Aorta (tissue), 5 donors: ENCODE measurements around the gene COCH. TPM values are rescaled to one million over a fixed set of nuclear protein-coding genes. Genes with fewer than 3 reads are reported as not detected.
A peak's percentile ranks its signal among the peaks of the same experiment; 100 is the strongest.

ENCODE experiments used
- ATAC-seq: fragments of 200-7000 bp; cut with Tn5 transposase; one replicate; pipeline ENCODE4 v1.9.1; 2022; ENCODE audit warnings: moderate library complexity; ENCODE audit not compliant: low FRiP score
- DNase-seq, 2 donors: peaks; one replicate each; pipeline ENCODE4 v3.0.0-alpha.2; 2020
- H3K27ac ChIP-seq, 2 donors: one replicate each; pipeline ENCODE4 v1.5.1; 2013; ENCODE audit warnings: low read length in 2 of 2, mild to moderate bottlenecking in 2 of 2, moderate library complexity in 2 of 2, control low read depth in 1 of 2, inconsistent platforms in 1 of 2, low read depth in 1 of 2
- H3K27me3 ChIP-seq, 2 donors: one replicate each; pipeline ENCODE4 v1.6.1; 2013; ENCODE audit warnings: control low read depth in 1 of 2, low read length in 1 of 2, mild to moderate bottlenecking in 1 of 2, moderate library complexity in 1 of 2; ENCODE audit not compliant: insufficient read depth in 2 of 2, control insufficient read depth in 1 of 2
- H3K36me3 ChIP-seq, 2 donors: one replicate each; pipeline ENCODE4 v1.6.1; 2013; ENCODE audit warnings: control low read depth in 1 of 2, low read length in 1 of 2, mild to moderate bottlenecking in 1 of 2; ENCODE audit not compliant: insufficient read depth in 2 of 2, control insufficient read depth in 1 of 2
- H3K4me1 ChIP-seq, 2 donors: one replicate each; pipeline ENCODE4 v1.6.1; 2013; ENCODE audit warnings: low read length in 2 of 2, control low read depth in 1 of 2, mild to moderate bottlenecking in 1 of 2, moderate library complexity in 1 of 2; ENCODE audit not compliant: insufficient read depth in 2 of 2, control insufficient read depth in 1 of 2
- H3K4me3 ChIP-seq, 2 donors: one replicate each; pipeline ENCODE4 v1.5.1; 2013; ENCODE audit warnings: low read length in 2 of 2, control low read depth in 1 of 2, mild to moderate bottlenecking in 1 of 2
- H3K9me3 ChIP-seq: one replicate; pipeline ENCODE4 v1.6.1; 2013; ENCODE audit warnings: mild to moderate bottlenecking, low read length; ENCODE audit not compliant: control insufficient read depth
- WGBS, 2 donors: extraction: QIAGEN DNeasy Blood & Tissue Kit; methylation state at CpG; one replicate each; pipeline ENCODE4 v1.1.7; 2013; 5-methylcytosine and 5-hydroxymethylcytosine counted together
- intact Hi-C, 2 donors: fragments of 100-400 bp; cut with DNase I; formaldehyde crosslinking; loops; one replicate each; pipeline versions ENCODE4 v1.14.2 to v1.15.0; 2022
- polyA plus RNA-seq, 2 donors: library from polyadenylated mRNA; stranded (reverse); fragments of 200-250 nt; gene quantifications; one replicate each; pipeline ENCODE4 v1.2.3, GENCODE V29; 2013
- total RNA-seq, 2 donors: library from RNA; stranded (reverse); fragmentation: NEBNext Ultra II Directional; extraction: Animal tissue kit (Norgen Biotek cat#: 25700); gene quantifications; one replicate each; pipeline ENCODE4 v1.2.1, GENCODE V29; 2021
- donor health status: healthy with polysubstance abuse.
- donor health status: Bipolar disorder and iron deficiency.
- donor health status: DM: no; HTN: no; CAD: no.
- donor health status: DM: no; HTN: no; CAD: no.
- donor health status: DM: yes; HTN: yes; CAD: no.

The COCH gene
- total and polyA plus RNA-seq, 4 donors: 0.90 to 2.9 (median 1.6) TPM

DNA sequence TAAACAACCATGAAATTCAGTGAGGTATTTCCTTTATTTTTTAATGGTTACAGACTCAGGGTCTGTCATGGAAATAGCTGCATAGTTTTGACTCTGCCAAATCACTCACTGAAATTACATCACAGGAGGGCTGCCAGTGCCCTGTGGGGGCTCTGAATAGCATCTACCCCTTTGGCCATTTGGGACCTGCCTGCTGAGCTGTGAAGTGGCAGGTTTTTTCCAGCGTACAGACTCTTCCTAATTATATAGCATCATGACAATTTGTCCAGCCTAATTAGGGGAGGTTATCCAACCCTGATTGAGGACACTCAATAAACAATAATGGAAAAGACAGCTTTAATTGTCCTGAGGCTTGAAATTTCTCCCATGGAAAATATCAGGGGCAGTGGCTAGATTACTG, 1.8 kb upstream of the COCH start:
- Histone ChIP-seq H3K4me3 (no peak overlapping the region), H3K27ac (no peak overlapping the region), H3K9me3 (no peaks in the 10 kb centered on the region), H3K27me3 (peaks cover 0 to 4% of the 10 kb centered on the region in 2 donors), H3K4me1 (no peaks in the 10 kb centered on the region), H3K36me3 (no peaks in the 10 kb centered on the region)
- ATAC-seq (no peak), DNase-seq (no peak)
- 94 to 96% methylated on average over 1 of the region's 1 CpG for WGBS, 2 donors
- intact Hi-C loops: no loop called here

DNA sequence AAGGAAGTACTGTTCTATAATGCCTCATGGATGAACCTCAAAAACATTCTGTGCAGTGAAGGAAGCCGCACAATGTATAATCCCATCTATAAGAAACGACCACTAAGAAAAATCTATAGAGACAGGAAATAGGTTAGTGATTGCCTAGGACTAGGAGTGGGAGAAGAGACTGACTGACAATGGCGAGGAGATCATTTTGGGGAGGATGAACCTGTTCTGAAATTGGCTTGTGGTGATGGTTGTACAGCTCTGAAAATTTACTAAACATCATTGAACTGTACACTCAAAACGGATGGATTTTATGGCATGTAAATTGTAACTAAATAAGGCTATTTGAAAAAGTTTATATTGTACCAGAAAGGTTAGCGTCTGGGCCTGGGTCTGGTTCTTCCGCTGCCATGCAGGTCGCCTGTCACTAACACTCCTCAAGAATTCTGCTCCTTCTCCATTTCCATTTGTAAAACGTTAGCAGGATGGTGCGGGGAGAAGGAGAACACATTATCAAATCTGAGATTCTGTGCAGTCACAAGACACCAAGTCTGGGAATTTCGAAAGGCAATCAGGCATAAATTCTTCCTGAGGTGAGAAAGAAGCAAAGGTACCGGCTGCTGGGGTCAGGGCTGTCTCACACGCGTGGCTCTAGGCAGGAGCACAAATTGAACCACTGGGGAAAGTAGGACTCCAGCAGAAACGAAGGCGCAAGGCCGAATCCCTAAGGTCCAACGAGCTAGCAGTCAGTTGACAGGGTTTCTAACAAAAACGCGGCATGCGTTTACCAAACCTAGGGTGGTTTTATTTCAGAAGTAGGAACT, 845 bp upstream of the COCH start:
- no peaks in the 10 kb centered on the region for H3K36me3 ChIP-seq
- H3K27ac ChIP-seq: no peak overlapping the region
- no peaks in the 10 kb centered on the region for H3K9me3 ChIP-seq
- intact Hi-C loops: no loop called here
- ATAC-seq (no peak), DNase-seq (no peak)
- H3K4me1 ChIP-seq: no peaks in the 10 kb centered on the region
- H3K27me3 ChIP-seq: peaks cover 0 to 4% of the 10 kb centered on the region in 2 donors
- H3K4me3 ChIP-seq: no peak overlapping the region
- 81 to 83% methylated on average over 20 of the region's 20 CpGs for WGBS, 2 donors

GRCh38 chr14:30874999-30875787, 834 bp downstream of the COCH start:
- intact Hi-C loops: no loop called here
- Histone ChIP-seq H3K4me3 (peak overlapping the region; percentile 44 to 46), H3K9me3 (no peaks in the 10 kb centered on the region), H3K27me3 (peaks cover 0 to 4% of the 10 kb centered on the region in 2 donors), H3K27ac (no peak overlapping the region), H3K4me1 (no peaks in the 10 kb centered on the region), H3K36me3 (no peaks in the 10 kb centered on the region)
- DNase-seq (peak in 1 of 2 donors; percentile 70), ATAC-seq (peak; percentile 36)
- 2 to 3% methylated on average over 47 to 48 of the region's 48 CpGs for WGBS, 2 donors

DNA sequence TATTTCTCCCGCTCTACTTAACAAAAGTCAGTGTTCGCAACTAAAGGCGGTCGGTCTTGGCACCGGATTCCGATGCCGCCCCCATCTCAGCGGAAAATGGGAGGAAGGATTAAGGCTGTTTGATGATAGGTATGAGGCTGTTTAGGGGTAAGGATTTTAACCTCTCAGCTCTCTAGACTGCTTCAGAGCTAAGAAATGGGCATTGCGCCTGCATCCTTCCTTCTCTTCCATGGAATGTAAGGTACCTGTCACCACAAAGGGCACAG, 1.4 kb downstream of the COCH start:
- Histone ChIP-seq H3K36me3 (no peaks in the 10 kb centered on the region), H3K9me3 (no peaks in the 10 kb centered on the region), H3K4me3 (no peak overlapping the region), H3K4me1 (no peaks in the 10 kb centered on the region), H3K27me3 (peaks cover 0 to 4% of the 10 kb centered on the region in 2 donors), H3K27ac (no peak overlapping the region)
- 24% methylated on average over 9 of the region's 9 CpGs for WGBS, 2 donors
- no peak for ATAC-seq
- intact Hi-C loops: no loop called here
- no peak for DNase-seq

DNA sequence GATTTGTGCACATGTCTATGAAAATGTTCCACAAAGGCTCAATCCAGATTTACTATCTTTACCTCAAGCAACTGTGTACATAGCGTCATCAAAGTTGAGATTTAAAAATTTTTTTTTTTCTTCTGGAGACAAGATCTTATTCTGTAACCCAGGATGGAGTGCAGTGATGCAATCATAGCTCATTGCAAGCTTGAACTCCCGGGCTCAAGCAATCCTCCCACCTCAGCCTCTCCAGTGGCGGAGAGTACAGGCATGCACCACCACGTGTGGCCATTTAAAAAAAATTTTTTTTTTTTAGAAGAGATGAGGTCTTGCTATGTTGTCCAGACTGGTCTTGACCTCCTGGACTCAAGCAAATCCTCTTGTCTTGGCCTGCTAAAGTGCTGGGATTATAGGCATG, 2.3 kb downstream of the COCH start:
- intact Hi-C loops: no loop called here
- Histone ChIP-seq H3K36me3 (no peaks in the 10 kb centered on the region), H3K9me3 (no peaks in the 10 kb centered on the region), H3K27ac (no peak overlapping the region), H3K27me3 (peaks cover 0 to 4% of the 10 kb centered on the region in 2 donors), H3K4me3 (no peak overlapping the region), H3K4me1 (no peaks in the 10 kb centered on the region)
- WGBS, 2 donors: 76 to 78% methylated on average over 4 of the region's 4 CpGs
- DNase-seq (no peak), ATAC-seq (no peak)

DNA sequence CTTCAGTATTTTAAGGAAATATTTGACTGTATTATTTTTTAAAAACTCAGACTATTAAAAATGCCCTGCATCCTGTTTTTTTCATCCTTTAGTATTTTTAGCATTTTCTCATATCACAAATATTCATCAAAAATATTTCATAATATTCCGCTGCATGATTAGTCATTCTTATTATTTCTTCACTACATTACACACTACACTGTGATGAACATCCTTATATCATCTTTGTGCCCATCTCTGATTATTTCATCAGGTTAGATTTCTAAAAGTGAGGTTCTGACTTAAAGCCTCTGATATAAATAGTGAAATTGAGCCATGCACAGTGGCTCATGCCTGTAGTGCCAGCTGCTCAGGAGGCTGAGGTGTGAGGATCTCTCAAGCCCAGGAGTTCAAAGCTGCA, 8.1 kb downstream of the COCH start:
- Histone ChIP-seq H3K36me3 (no peaks in the 10 kb centered on the region), H3K9me3 (no peaks in the 10 kb centered on the region), H3K27me3 (peaks cover 0 to 2% of the 10 kb centered on the region in 2 donors), H3K4me1 (peaks cover 0 to 2% of the 10 kb centered on the region in 2 donors), H3K4me3 (no peak overlapping the region), H3K27ac (no peak overlapping the region)
- DNase-seq (no peak), ATAC-seq (no peak)
- intact Hi-C loops: no loop called here
- WGBS, 2 donors: 28 to 40% methylated on average over 1 of the region's 1 CpG

DNA sequence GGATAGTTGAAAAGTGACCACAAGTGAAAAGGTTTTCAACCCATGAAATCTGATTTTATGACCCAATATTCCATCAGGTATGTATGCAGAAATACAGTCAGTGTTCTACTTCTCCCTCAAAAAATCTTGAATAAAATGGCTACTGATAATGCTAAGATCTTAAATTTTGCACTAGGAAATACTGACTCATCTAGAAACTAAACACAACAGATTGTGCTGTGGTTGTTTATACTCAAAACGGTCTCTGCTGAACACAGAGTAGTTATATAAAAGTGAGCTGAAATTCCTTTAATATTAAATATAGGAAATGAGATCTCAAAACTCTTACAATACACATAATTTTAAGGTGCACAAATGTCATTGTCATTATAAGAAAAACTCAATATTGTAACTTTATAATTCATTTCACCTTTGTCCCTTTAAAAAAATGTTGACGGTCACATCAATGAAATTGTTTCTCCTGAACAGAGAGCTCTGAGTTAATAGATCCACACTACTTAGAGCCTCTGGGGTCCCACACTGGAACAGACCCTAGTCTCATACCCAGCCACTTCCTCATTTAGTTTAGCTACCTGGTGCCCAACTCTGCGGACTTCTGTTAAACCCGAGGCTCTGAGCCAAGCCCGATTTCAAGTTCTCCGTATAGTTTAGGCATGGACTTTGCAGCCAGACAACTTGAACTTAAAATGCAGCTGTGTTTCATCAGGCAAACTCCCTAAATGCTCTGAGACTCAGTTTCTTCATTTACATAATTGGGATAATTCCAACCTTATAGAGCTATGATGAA, 9.3 kb downstream of the COCH start:
- intact Hi-C loops: no loop called here
- DNase-seq: no peak
- Histone ChIP-seq H3K27me3 (no peaks in the 10 kb centered on the region), H3K27ac (no peak overlapping the region), H3K9me3 (no peaks in the 10 kb centered on the region), H3K4me1 (peaks cover 0 to 2% of the 10 kb centered on the region in 2 donors), H3K4me3 (no peak overlapping the region), H3K36me3 (no peaks in the 10 kb centered on the region)
- 72 to 78% methylated on average over 6 of the region's 6 CpGs for WGBS, 2 donors
- no peak for ATAC-seq

GRCh38 chr14:30884901-30885300, 10.5 kb downstream of the COCH start:
- H3K27ac ChIP-seq: no peak overlapping the region
- intact Hi-C loops: no loop called here
- no peak for ATAC-seq
- 81% methylated on average over 3 of the region's 3 CpGs for WGBS, 2 donors
- no peak overlapping the region for H3K4me3 ChIP-seq
- peaks cover 0 to 2% of the 10 kb centered on the region in 2 donors for H3K4me1 ChIP-seq
- no peaks in the 10 kb centered on the region for H3K9me3 ChIP-seq
- no peak for DNase-seq
- no peaks in the 10 kb centered on the region for H3K27me3 ChIP-seq
- no peaks in the 10 kb centered on the region for H3K36me3 ChIP-seq
